Stromal cell of bone marrow (primary cell): ENCODE measurements around the gene TKT.
A peak's percentile ranks its signal among the peaks of the same experiment; 100 is the strongest.
"Not testable (repeated sequence)": the region's sequence is repeated elsewhere in the genome, so short reads cannot be mapped to it uniquely, and the experiment has no call there.

Experiments
- DNase-seq: peaks from one replicate; pipeline ENCODE4 v3.0.0-alpha.2; 2012; ENCODE audit warnings: low read depth

The TKT gene

GRCh38 chr3:53255775-53256703, at the start of gene TKT:
TKT (minus strand) TSS chr3:53256022; CDS start chr3:53255942, 80 bp downstream.
- DNase-seq = peak; percentile 76

- no peak for DNase-seq
Measured at GRCh38 chr3:53303957-53304356, 48.1 kb upstream of the TKT start.

GRCh38 chr3:53303549-53303948, 47.7 kb upstream of the TKT start:
- DNase-seq = no peak

GRCh38 chr3:53300826-53301225, 45.0 kb upstream of the TKT start:
- DNase-seq = no peak

- peak; percentile 41 for DNase-seq
Measured at GRCh38 chr3:53299611-53300023, 43.8 kb upstream of the TKT start.

- DNase-seq = no peak
Measured at GRCh38 chr3:53295410-53295809, 39.6 kb upstream of the TKT start.

GRCh38 chr3:53293867-53294266, 38.0 kb upstream of the TKT start:
- no peak for DNase-seq

GRCh38 chr3:53288214-53288613, 32.4 kb upstream of the TKT start:
- DNase-seq = no peak

GRCh38 chr3:53287131-53287629, 31.4 kb upstream of the TKT start:
- DNase-seq = peak; percentile 31

GRCh38 chr3:53286727-53287126, 30.9 kb upstream of the TKT start:
- no peak for DNase-seq

GRCh38 chr3:53282581-53282980, 26.8 kb upstream of the TKT start:
- no peak for DNase-seq

GRCh38 chr3:53278667-53279066, 22.8 kb upstream of the TKT start:
- DNase-seq = no peak

GRCh38 chr3:53274938-53275605, 19.2 kb upstream of the TKT start:
- DNase-seq = no peak

- DNase-seq = no peak
Measured at GRCh38 chr3:53273146-53273670, 17.4 kb upstream of the TKT start.

GRCh38 chr3:53269888-53270880, 14.4 kb upstream of the TKT start:
- peak; percentile 96 for DNase-seq

GRCh38 chr3:53269193-53269592, 13.4 kb upstream of the TKT start:
- not testable (repeated sequence) for DNase-seq

GRCh38 chr3:53267766-53268165, 11.9 kb upstream of the TKT start:
- no peak for DNase-seq

- DNase-seq = no peak
Measured at GRCh38 chr3:53264718-53265117, 8.9 kb upstream of the TKT start.

GRCh38 chr3:53263907-53264306, 8.1 kb upstream of the TKT start:
- no peak for DNase-seq

- DNase-seq = no peak
Measured at GRCh38 chr3:53261712-53262111, 5.9 kb upstream of the TKT start.

- no peak for DNase-seq
Measured at GRCh38 chr3:53260286-53260785, 4.5 kb upstream of the TKT start.
